Stomach (tissue), 4 donors: ENCODE measurements around the gene PSENEN.

Experiments
- CTCF ChIP-seq, 7 experiments: fragments of 450-650 bp in 4 of 7; fragments of 200-600 bp in 3 of 7; sonication (generic) in 3 of 7; IDR thresholded peaks; one replicate each; pipeline ENCODE4 v1.5.1; 2016 to 2019; ENCODE audit warnings: antibody characterized with exemption in 7 of 7, control low read depth in 2 of 7, mild to moderate bottlenecking in 1 of 7
- POLR2A ChIP-seq, 4 donors: fragments of 450-650 bp; IDR thresholded peaks; one replicate each; pipeline ENCODE4 v1.6.1; 2016; ENCODE audit warnings: antibody characterized with exemption in 4 of 4, control low read depth in 2 of 4, mild to moderate bottlenecking in 1 of 4, moderate library complexity in 1 of 4

GRCh38 chr19:35724560-35724959 is 20.9 kb upstream of the PSENEN start:
- no peak for TF ChIP-seq POLR2A (IDR thresholded peaks at IDR 0.05)
- no peak for TF ChIP-seq CTCF (IDR thresholded peaks at IDR 0.05)
